Fibroblast of the aortic adventitia (primary cell): ENCODE measurements around the gene CLEC2A. TPM values are rescaled to one million over a fixed set of nuclear protein-coding genes. Genes with fewer than 3 reads are reported as not detected.
"Not testable (repeated sequence)": the region's sequence is repeated elsewhere in the genome, so short reads cannot be mapped to it uniquely, and the experiment has no call there.

Source experiments
- DNase-seq: peaks from one replicate; pipeline ENCODE4 v3.0.0-alpha.2; 2010; ENCODE audit warnings: low read depth
- H3K4me3 ChIP-seq: 2 replicates; pipeline ENCODE4 v1.5.1; 2011; ENCODE audit warnings: low read depth, mild to moderate bottlenecking, control low read depth, low read length, moderate library complexity
- total RNA-seq: library from RNA; depleted of rRNA; stranded (reverse); fragments of >200 nt; gene quantifications from 2 replicates; pipeline ENCODE4 v1.2.3, GENCODE V29; 2012; ENCODE audit warnings: low replicate concordance
- TF ChIP-seq, protein P1 (sequence below): IDR thresholded peaks from 2 replicates; pipeline ENCODE4 v1.5.1; 2011; ENCODE audit warnings: mild to moderate bottlenecking, low read length, control low read depth, inconsistent platforms; ENCODE audit not compliant: insufficient read depth

The CLEC2A gene, protein sequence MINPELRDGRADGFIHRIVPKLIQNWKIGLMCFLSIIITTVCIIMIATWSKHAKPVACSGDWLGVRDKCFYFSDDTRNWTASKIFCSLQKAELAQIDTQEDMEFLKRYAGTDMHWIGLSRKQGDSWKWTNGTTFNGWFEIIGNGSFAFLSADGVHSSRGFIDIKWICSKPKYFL
- total RNA-seq = not detected in 2 replicates

DNA sequence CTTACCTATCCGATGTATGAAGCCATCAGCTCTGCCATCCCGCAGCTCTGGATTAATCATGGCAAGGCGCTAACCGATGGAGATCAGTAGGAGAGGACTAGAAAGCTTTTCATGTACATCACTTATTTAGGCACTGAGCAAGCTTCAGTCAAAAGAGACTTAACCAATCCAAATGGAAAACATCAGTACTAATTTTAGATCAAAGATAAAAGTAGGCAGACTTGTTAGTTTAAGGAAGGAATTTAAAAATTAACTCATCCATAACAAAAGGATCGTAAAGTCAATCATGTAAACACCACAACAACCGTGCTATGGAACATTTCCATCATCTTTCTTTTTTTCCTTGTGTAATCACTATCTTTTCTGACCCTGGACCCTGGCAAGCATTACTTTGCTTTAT is at the start of gene CLEC2A:
Gene CLEC2A (minus strand): TSS at position 101 of the 400 bp plus-strand sequence. CDS start 41 bp downstream, at position 60.
- TF ChIP-seq, protein P1, sequence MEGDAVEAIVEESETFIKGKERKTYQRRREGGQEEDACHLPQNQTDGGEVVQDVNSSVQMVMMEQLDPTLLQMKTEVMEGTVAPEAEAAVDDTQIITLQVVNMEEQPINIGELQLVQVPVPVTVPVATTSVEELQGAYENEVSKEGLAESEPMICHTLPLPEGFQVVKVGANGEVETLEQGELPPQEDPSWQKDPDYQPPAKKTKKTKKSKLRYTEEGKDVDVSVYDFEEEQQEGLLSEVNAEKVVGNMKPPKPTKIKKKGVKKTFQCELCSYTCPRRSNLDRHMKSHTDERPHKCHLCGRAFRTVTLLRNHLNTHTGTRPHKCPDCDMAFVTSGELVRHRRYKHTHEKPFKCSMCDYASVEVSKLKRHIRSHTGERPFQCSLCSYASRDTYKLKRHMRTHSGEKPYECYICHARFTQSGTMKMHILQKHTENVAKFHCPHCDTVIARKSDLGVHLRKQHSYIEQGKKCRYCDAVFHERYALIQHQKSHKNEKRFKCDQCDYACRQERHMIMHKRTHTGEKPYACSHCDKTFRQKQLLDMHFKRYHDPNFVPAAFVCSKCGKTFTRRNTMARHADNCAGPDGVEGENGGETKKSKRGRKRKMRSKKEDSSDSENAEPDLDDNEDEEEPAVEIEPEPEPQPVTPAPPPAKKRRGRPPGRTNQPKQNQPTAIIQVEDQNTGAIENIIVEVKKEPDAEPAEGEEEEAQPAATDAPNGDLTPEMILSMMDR = no peak
- H3K4me3 ChIP-seq = no peak within 1 kb of the TSS
- DNase-seq = no peak

DNA sequence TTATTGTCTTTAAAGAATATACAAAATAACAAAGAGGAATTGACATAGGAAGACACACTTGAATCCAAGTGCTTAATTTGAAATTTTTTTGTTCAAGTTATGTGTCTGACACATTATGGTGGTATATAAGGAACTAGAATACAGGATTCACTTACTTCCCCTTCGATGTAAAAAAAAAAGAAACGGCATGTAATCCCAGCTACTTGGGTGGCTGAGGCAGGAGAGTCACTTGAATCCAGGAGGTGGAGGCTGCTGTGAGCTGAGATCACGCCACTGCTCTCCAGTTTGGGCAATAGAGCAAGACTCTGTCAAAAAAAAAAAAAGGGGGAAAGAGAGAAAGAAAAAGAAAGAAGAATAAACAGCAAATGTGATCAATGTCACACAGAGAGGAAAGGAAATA is 48.0 kb upstream of the CLEC2A start:
- no peak for DNase-seq
- TF ChIP-seq, protein P1 = no peak
- no peak overlapping the region for H3K4me3 ChIP-seq

DNA sequence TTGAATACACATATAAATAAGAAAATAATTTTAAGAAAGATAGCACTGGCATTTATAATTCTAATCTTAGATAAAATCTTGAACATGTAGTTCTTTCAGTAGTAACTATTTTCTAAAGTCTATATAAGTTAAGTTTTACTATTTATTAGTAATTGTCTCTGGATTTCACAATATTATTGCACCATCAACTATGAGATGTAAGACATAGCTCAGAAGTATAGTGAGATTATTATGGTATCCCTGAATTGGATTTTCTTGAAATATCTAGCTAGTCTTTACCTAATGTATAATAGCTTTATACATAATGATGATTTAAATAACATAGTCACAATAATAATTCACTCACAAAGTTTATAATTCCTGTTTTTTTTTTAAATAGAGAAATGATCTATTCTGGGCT is 45.7 kb upstream of the CLEC2A start:
- no peak overlapping the region for H3K4me3 ChIP-seq
- TF ChIP-seq, protein P1 = no peak
- no peak for DNase-seq

DNA sequence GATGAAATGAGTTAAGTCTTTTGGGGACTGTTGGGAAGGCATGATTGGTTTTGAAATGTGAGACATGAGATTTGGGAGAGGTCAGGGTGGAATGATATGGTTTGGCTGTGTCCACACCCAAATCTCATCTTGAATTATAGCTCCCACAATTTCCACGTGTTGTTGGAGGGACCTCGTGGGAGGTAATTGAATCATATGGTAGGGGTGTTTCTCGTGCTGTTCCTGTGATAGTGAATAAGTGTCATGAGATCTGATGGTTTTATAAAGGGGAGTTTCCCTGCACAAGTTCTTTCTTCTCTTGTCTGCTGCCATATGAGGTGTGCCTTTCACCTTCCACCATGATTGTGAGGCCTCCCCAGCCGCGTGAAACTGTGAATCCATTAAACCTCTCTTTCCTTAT is 44.5 kb upstream of the CLEC2A start:
- not testable (repeated sequence) for H3K4me3 ChIP-seq, DNase-seq

DNA sequence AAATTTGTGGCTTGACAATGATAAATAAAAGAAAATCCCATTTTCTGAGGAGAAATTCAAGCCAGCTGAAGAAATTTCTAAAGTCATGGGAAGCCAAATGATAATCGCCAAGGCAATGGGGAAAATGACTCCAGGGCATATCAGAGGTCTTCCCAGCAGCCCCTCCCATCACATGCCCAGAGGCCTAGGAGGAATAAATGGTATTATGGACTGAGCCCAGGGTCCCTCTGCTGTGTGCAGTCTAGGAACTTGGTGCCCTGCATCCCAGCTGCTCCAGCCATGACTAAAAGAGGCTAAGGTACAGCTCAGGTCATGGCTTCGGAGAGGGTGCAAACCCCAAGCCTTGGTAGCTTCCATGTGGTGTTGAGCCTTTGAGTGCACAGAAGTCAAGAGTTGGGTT is 43.4 kb upstream of the CLEC2A start:
- TF ChIP-seq, protein P1 = no peak
- no peak overlapping the region for H3K4me3 ChIP-seq
- DNase-seq = no peak

DNA sequence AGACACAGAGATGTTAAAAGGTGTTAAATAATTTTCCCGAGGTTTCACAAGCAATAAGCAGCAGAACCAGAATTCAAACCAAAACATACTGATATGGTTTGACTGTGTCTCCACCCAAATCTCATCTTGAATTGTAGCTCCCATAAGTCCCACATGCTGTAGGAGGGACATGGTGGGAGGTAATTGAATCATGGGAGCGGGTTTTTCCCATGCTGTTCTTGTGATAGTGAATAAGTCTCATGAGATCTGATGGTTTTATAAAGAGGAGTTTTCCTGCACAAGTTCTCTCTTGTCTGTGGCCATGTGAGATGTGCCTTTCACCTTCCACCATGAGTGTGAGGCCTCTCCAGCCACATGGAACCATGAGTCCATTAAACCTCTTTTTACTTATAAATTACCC is 42.6 kb upstream of the CLEC2A start:
- not testable (repeated sequence) for DNase-seq, H3K4me3 ChIP-seq

DNA sequence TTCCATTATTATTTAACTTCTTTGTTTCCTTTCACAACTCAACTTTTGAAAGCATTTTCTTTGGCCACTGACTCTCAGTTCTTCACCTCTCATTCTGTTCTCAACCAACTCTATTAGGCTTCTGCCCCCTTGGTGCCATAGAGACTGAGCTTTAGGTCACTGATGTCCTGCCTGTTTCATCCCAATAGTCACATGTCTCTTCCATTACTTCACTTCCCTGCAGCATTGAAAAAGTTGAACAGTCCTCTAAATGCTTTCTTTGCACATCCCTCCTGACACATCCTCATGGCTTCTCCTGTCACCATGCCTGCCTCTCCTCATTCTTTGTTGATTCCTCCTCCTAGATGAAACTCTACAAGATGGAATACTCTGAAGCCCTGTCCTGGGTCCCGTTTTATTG is 41.8 kb upstream of the CLEC2A start:
- H3K4me3 ChIP-seq = no peak overlapping the region
- DNase-seq = no peak
- TF ChIP-seq, protein P1 = no peak

DNA sequence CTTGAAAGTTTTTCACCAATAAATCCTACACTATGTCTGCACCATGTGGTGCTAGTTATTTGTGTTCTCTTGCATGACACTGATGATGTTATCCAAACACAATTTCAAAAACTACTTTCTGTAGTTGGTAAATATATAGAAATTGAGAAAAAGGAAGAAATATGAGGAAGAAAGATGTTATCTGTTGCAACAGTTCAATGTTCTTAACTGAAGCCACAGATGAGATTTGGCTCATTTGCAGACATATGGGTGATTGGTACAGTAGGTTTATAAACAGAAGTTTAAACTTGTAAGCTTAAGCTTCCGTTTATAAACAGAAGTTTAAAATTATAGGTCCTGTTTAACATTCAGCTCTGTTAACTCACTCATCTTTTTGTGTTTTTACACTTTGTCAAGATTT is 39.0 kb upstream of the CLEC2A start, which contains the start of gene CLEC12A:
Gene CLEC12A (plus strand): TSS at position 229 of the 400 bp plus-strand sequence. CDS start 188 bp downstream, outside the sequence.
- DNase-seq = no peak
- H3K4me3 ChIP-seq = no peak within 1 kb of the TSS
- TF ChIP-seq, protein P1 = no peak
